SK-N-SH (cell line): ENCODE data around the gene BRCA2. TPM values are rescaled to one million over a fixed set of nuclear protein-coding genes. Genes with fewer than 3 reads are reported as not detected.

Experiments
- CTCF ChIA-PET: fragments of 300-600, 350-600 bp; formaldehyde crosslinking; extraction: SDS; loops from one replicate; lab custom pipeline; 2021; lab: Yijun Ruan, JAX
- POLR2A ChIA-PET: fragments of 350-600 bp; sonication (Branson Sonifier 250); formaldehyde crosslinking; extraction: SDS; loops from one replicate; lab custom pipeline; 2020; ENCODE audit warnings: antibody characterized with exemption, inconsistent platforms; lab: Yijun Ruan, JAX
- DNase-seq: peaks from one replicate; pipeline ENCODE4 v3.0.0; 2012
- H2AFZ ChIP-seq: fragments of 200-600 bp; sonication (generic); 2 replicates; pipeline ENCODE4 v1.8.1; 2016; ENCODE audit warnings: antibody characterized with exemption, mild to moderate bottlenecking, low read depth
- H3F3A ChIP-seq: fragments of 200-600 bp; sonication (generic); replicated peaks from 2 replicates; pipeline ENCODE3; 2016; ENCODE audit warnings: antibody characterized with exemption, mild to moderate bottlenecking; ENCODE audit not compliant: insufficient read depth
- H3K27ac ChIP-seq, 2 experiments: fragments of 200-500 bp in 1 of 2; fragments of 200-600 bp in 1 of 2; sonication (Bioruptor generic) in 1 of 2; sonication (generic), shearing (Covaris generic) in 1 of 2; 2 replicates each; pipeline versions ENCODE4 v1.5.1 to v1.6.1; 2014 to 2016; ENCODE audit warnings: low read depth in 2 of 2, inconsistent platforms in 1 of 2, low read length in 1 of 2, mild to moderate bottlenecking in 1 of 2, mixed read lengths in 1 of 2
- H3K27me3 ChIP-seq: fragments of 200-600 bp; sonication (generic), shearing (Covaris generic); 2 replicates; pipeline ENCODE4 v1.6.1; 2016; ENCODE audit warnings: mixed run types; ENCODE audit not compliant: insufficient read depth
- H3K36me3 ChIP-seq, 2 experiments: fragments of 200-500 bp in 1 of 2; fragments of 200-600 bp in 1 of 2; sonication (Bioruptor generic) in 1 of 2; sonication (generic) in 1 of 2; replicated peaks in 1 of 2; 2 replicates each; pipeline versions ENCODE3 to v1.5.1; 2014 to 2016; ENCODE audit warnings: low read length in 1 of 2, mild to moderate bottlenecking in 1 of 2; ENCODE audit not compliant: insufficient read depth in 2 of 2, control insufficient read depth in 1 of 2
- H3K4me1 ChIP-seq, 2 experiments: fragments of 200-500 bp in 1 of 2; fragments of 200-600 bp in 1 of 2; sonication (Bioruptor generic) in 1 of 2; sonication (generic), shearing (Covaris generic) in 1 of 2; 2 replicates each; pipeline versions ENCODE4 v1.5.1 to v1.6.1; 2014 to 2016; ENCODE audit warnings: low read depth in 1 of 2, low read length in 1 of 2, mixed run types in 1 of 2; ENCODE audit not compliant: insufficient read depth in 2 of 2, control insufficient read depth in 1 of 2
- H3K4me2 ChIP-seq: fragments of 200-600 bp; sonication (generic), shearing (Covaris generic); 2 replicates; pipeline ENCODE4 v1.6.1; 2017; ENCODE audit warnings: mixed run types
- H3K4me3 ChIP-seq, 2 experiments: fragments of 200-500 bp in 1 of 2; fragments of 200-600 bp in 1 of 2; sonication (Bioruptor generic) in 1 of 2; sonication (generic), shearing (Covaris generic) in 1 of 2; 2 replicates each; pipeline versions ENCODE4 v1.5.1 to v1.8.1; 2014 to 2016; ENCODE audit warnings: low read depth in 2 of 2, inconsistent platforms in 1 of 2, low read length in 1 of 2, mild to moderate bottlenecking in 1 of 2, mixed read lengths in 1 of 2, moderate library complexity in 1 of 2
- H3K79me2 ChIP-seq: fragments of 200-600 bp; sonication (generic); 2 replicates; pipeline ENCODE4 v1.8.1; 2017; ENCODE audit warnings: mild to moderate bottlenecking; ENCODE audit not compliant: insufficient read depth
- H3K9ac ChIP-seq: fragments of 200-600 bp; sonication (generic); 2 replicates; pipeline ENCODE4 v1.6.1; 2017; ENCODE audit warnings: mixed run types
- H3K9me2 ChIP-seq: fragments of 200-600 bp; sonication (generic); 2 replicates; pipeline ENCODE4 v1.6.1; 2017; ENCODE audit warnings: mixed run types
- H3K9me3 ChIP-seq: fragments of 200-600 bp; sonication (generic); 2 replicates; pipeline ENCODE4 v1.6.1; 2017; ENCODE audit warnings: mixed run types, mild to moderate bottlenecking, moderate library complexity
- H4K20me1 ChIP-seq: fragments of 200-600 bp; sonication (generic); 2 replicates; pipeline ENCODE4 v1.6.1; 2017; ENCODE audit warnings: mild to moderate bottlenecking, mixed run types; ENCODE audit not compliant: insufficient read depth
- ELF1 ChIP-seq: IDR thresholded peaks from 2 replicates; pipeline ENCODE4 v1.4.0; 2012
- EP300 ChIP-seq, 2 experiments: IDR thresholded peaks; 2 replicates each; pipeline versions ENCODE4 v1.4.0 to v1.6.1; 2012; ENCODE audit warnings: borderline replicate concordance in 1 of 2, low read depth in 1 of 2, low read length in 1 of 2
- EZH2phosphoT487 ChIP-seq: fragments of 200-600 bp; sonication (generic); IDR thresholded peaks from 2 replicates; pipeline ENCODE4 v1.6.1; 2017; ENCODE audit warnings: low read depth, mixed run types, mild to moderate bottlenecking, antibody characterized with exemption, moderate library complexity, borderline replicate concordance
- FOSL2 ChIP-seq: IDR thresholded peaks from 2 replicates; pipeline ENCODE4 v1.4.0; 2012; ENCODE audit warnings: low read depth, mild to moderate bottlenecking, moderate library complexity, borderline replicate concordance
- FOXJ3 ChIP-seq: sonication (generic); formaldehyde crosslinking; IDR thresholded peaks from 2 replicates; pipeline ENCODE4 v1.5.1; 2020; ENCODE audit warnings: mild to moderate bottlenecking, missing genetic modification reagents
- GATA2 ChIP-seq: sonication (generic); formaldehyde crosslinking; IDR thresholded peaks from 2 replicates; pipeline ENCODE4 v1.5.0; 2020; ENCODE audit warnings: mild to moderate bottlenecking, missing genetic modification reagents
- JUND ChIP-seq: IDR thresholded peaks from 2 replicates; pipeline ENCODE4 v1.4.0; 2012
- MEF2A ChIP-seq: IDR thresholded peaks from 2 replicates; pipeline ENCODE4 v1.4.0; 2012; ENCODE audit warnings: low read depth, borderline replicate concordance
- NRF1 ChIP-seq: IDR thresholded peaks from 2 replicates; pipeline ENCODE4 v1.6.1; 2012; ENCODE audit warnings: low read depth, mild to moderate bottlenecking, low read length
- POLR2AphosphoS5 ChIP-seq: IDR thresholded peaks from 2 replicates; pipeline ENCODE4 v1.6.1; 2012; ENCODE audit warnings: low read depth, low read length
- RAD21 ChIP-seq: IDR thresholded peaks from 2 replicates; pipeline ENCODE4 v1.6.1; 2012; ENCODE audit warnings: mild to moderate bottlenecking, low read length
- TAF1 ChIP-seq: IDR thresholded peaks from 2 replicates; pipeline ENCODE4 v1.6.1; 2012; ENCODE audit warnings: low read depth, mild to moderate bottlenecking, low read length, moderate library complexity, borderline replicate concordance
- TCF12 ChIP-seq: IDR thresholded peaks from 2 replicates; pipeline ENCODE4 v1.4.0; 2012
- WGBS: methylation state at CpG from one replicate; pipeline ENCODE4 v1.1.6; 2017; ENCODE audit warnings: low lambda C conversion rate; 5-methylcytosine and 5-hydroxymethylcytosine counted together
- polyA plus RNA-seq, 3 experiments: library from polyadenylated mRNA; depleted of rRNA; stranded (reverse); fragments of >200 nt; gene quantifications; 2 replicates each; pipeline ENCODE4 v1.2.3, GENCODE V29; 2012
- TF ChIP-seq, protein P1 (sequence below): IDR thresholded peaks from 2 replicates; pipeline ENCODE4 v1.6.1; 2012; ENCODE audit warnings: mild to moderate bottlenecking, low read depth, low read length, moderate library complexity
- TF ChIP-seq, protein P2 (sequence below): fragments of 200-600 bp; sonication (generic); IDR thresholded peaks from 2 replicates; pipeline ENCODE4 v1.6.1; 2017; ENCODE audit warnings: antibody characterized with exemption, mild to moderate bottlenecking, moderate library complexity
- TF ChIP-seq, protein P3 (sequence below): IDR thresholded peaks from 2 replicates; pipeline ENCODE4 v1.4.0; 2012; ENCODE audit warnings: low read depth, borderline replicate concordance
- TF ChIP-seq, protein P4 (sequence below): IDR thresholded peaks from 2 replicates; pipeline ENCODE4 v1.4.0; 2012; ENCODE audit warnings: low read depth

Gene BRCA2
- polyA plus RNA-seq, 1 of the 3 experiments (the other 2 are of a cell fraction), result 1.6 TPM

DNA sequence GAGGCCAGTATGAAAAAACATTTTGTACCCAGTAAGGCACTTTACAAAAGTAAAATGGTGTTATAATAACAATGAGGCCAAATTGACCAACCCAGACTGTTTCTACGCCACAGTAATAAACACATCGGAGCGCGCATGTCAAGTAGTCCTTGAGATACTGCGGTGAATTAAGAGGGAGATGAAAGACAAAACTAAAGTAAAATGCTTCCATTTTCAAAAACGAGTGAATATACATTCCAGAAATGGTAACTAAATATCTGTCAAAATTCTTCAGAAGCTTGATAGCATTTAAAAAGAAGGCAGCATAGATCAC, 93.6 kb downstream of the BRCA2 start:
- Histone ChIP-seq H4K20me1 (no peaks in the 10 kb centered on the region), H3K9me3 (no peaks in the 10 kb centered on the region), H3K27me3 (no peaks in the 10 kb centered on the region), H3K4me1 (no peaks in the 10 kb centered on the region; a peak in 1 of 4 replicates), H3K4me2 (no peak overlapping the region), H3K9me2 (no peaks in the 10 kb centered on the region), H3K9ac (no peak overlapping the region), H3K4me3 (no peak overlapping the region), H3F3A (no peaks in the 10 kb centered on the region), H3K27ac (no peak overlapping the region), H2AFZ (no peak overlapping the region), H3K36me3 (no peaks in the 10 kb centered on the region), H3K79me2 (no peaks in the 10 kb centered on the region)
- TF ChIP-seq POLR2AphosphoS5 (no peak), JUND (no peak), FOSL2 (no peak), ELF1 (no peak), NRF1 (no peak), TCF12 (no peak)
- TF ChIP-seq, protein P1, sequence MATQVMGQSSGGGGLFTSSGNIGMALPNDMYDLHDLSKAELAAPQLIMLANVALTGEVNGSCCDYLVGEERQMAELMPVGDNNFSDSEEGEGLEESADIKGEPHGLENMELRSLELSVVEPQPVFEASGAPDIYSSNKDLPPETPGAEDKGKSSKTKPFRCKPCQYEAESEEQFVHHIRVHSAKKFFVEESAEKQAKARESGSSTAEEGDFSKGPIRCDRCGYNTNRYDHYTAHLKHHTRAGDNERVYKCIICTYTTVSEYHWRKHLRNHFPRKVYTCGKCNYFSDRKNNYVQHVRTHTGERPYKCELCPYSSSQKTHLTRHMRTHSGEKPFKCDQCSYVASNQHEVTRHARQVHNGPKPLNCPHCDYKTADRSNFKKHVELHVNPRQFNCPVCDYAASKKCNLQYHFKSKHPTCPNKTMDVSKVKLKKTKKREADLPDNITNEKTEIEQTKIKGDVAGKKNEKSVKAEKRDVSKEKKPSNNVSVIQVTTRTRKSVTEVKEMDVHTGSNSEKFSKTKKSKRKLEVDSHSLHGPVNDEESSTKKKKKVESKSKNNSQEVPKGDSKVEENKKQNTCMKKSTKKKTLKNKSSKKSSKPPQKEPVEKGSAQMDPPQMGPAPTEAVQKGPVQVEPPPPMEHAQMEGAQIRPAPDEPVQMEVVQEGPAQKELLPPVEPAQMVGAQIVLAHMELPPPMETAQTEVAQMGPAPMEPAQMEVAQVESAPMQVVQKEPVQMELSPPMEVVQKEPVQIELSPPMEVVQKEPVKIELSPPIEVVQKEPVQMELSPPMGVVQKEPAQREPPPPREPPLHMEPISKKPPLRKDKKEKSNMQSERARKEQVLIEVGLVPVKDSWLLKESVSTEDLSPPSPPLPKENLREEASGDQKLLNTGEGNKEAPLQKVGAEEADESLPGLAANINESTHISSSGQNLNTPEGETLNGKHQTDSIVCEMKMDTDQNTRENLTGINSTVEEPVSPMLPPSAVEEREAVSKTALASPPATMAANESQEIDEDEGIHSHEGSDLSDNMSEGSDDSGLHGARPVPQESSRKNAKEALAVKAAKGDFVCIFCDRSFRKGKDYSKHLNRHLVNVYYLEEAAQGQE, result no peak
- TF ChIP-seq, protein P2, sequence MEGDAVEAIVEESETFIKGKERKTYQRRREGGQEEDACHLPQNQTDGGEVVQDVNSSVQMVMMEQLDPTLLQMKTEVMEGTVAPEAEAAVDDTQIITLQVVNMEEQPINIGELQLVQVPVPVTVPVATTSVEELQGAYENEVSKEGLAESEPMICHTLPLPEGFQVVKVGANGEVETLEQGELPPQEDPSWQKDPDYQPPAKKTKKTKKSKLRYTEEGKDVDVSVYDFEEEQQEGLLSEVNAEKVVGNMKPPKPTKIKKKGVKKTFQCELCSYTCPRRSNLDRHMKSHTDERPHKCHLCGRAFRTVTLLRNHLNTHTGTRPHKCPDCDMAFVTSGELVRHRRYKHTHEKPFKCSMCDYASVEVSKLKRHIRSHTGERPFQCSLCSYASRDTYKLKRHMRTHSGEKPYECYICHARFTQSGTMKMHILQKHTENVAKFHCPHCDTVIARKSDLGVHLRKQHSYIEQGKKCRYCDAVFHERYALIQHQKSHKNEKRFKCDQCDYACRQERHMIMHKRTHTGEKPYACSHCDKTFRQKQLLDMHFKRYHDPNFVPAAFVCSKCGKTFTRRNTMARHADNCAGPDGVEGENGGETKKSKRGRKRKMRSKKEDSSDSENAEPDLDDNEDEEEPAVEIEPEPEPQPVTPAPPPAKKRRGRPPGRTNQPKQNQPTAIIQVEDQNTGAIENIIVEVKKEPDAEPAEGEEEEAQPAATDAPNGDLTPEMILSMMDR, result no peak
- TF ChIP-seq, protein P3, sequence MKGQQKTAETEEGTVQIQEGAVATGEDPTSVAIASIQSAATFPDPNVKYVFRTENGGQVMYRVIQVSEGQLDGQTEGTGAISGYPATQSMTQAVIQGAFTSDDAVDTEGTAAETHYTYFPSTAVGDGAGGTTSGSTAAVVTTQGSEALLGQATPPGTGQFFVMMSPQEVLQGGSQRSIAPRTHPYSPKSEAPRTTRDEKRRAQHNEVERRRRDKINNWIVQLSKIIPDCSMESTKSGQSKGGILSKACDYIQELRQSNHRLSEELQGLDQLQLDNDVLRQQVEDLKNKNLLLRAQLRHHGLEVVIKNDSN, result no peak
- ChIA-PET CTCF (no interaction called here), POLR2A (no interaction called here)
- WGBS, result 96% methylated on average over 6 of the region's 6 CpGs
- DNase-seq, result no peak

DNA sequence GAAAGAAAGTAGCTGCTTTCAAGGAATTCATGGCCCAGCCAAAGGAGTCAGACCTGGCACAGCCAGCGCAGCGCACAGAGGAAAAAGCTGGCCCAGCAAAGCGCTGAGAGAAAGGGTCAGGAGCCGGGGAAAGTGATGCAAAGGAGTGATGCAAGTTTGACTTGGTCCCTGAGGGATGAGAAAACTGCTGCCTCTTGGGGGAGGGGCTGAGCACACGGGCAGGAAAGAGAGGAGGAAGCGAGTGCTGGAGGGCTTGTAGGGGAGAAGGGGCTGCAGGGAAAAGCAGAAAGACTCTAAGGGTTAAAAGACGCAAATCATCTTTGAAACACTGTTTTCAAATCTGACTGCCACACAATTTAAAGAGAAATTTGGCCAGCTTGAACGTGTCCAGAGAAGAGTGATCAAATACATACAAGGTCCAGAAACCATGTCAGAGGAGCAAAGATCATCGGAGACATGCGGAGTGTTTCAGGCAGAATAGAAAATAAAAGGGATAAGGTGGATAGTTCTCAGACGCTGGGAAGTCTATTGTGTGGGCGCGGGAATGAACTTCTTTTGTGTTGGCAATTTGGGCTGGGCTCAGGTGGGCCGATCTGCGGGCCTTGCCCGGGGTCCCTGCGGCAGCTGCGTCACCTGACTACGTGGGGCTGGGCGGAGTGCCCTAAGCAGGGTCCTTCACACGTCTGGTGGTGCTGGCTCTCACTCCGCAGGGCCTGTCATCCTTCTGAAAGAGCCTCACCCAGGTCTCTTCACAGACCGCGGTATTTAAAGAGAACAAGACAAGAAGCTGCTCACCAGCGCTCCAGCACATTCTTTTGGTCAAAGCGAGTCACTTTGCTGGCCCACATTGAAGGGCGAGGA, 94.5 kb downstream of the BRCA2 start:
- no peak overlapping the region for H3K4me2 ChIP-seq
- TF ChIP-seq MEF2A, result no peak
- no peak for TF ChIP-seq TAF1
- no peak for TF ChIP-seq RAD21
- TF ChIP-seq, protein P2, result no peak
- TF ChIP-seq EP300 (IDR thresholded peaks at IDR 0.05; ENCODE audit: borderline replicate concordance in 1 of 2, low read depth in 1 of 2, low read length in 1 of 2), result no peak
- TF ChIP-seq EZH2phosphoT487, result no peak
- TF ChIP-seq FOXJ3 (CRISPR knock-in tag), result no peak
- TF ChIP-seq GATA2, result no peak
- TF ChIP-seq, protein P4, sequence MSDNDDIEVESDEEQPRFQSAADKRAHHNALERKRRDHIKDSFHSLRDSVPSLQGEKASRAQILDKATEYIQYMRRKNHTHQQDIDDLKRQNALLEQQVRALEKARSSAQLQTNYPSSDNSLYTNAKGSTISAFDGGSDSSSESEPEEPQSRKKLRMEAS, result no peak

More for the DNA sequence above, 94.5 kb downstream of the BRCA2 start:
- DNase-seq, result no peak
- no peaks in the 10 kb centered on the region for H3K27me3 ChIP-seq
- no peaks in the 10 kb centered on the region for H3K9me2 ChIP-seq
- no peak overlapping the region for H3K4me3 ChIP-seq
- no peaks in the 10 kb centered on the region for H3K79me2 ChIP-seq
- WGBS, result 93% methylated on average over 27 of the region's 27 CpGs
- no peak overlapping the region for H3K27ac ChIP-seq
- POLR2A ChIA-PET, result no interaction called here
- H3K9ac ChIP-seq, result no peak overlapping the region
- no peaks in the 10 kb centered on the region; a peak in 1 of 4 replicates for H3K4me1 ChIP-seq
- CTCF ChIA-PET, result interaction anchor here (0.5 kb wide), 1 partner anchor 1173 kb away, joined by 3 read pairs; no protein-coding TSS in a partner anchor
- H2AFZ ChIP-seq, result no peak overlapping the region
- H3K9me3 ChIP-seq, result no peaks in the 10 kb centered on the region
- no peaks in the 10 kb centered on the region for H4K20me1 ChIP-seq
- H3F3A ChIP-seq, result no peaks in the 10 kb centered on the region
- no peaks in the 10 kb centered on the region for H3K36me3 ChIP-seq
